ENCODE data around the gene SPECC1.

The SPECC1 gene

GRCh38 chr17:20086416-20087076 lies 77.4 kb downstream of the SPECC1 start:
- Mint-ChIP-seq H3K4me3 (no peak overlapping the region), H3K9me3 (no peaks in the 10 kb centered on the region), H3K27ac (no peak overlapping the region), H3K36me3 (ENCODE audit: low read depth) (no peaks in the 10 kb centered on the region), H3K4me1 (peaks cover 2% of the 10 kb centered on the region), H3K27me3 (ENCODE audit: low read depth, poor library complexity) (peaks cover 6% of the 10 kb centered on the region)
- no peak for DNase-seq
- TF ChIP-seq CTCF (IDR thresholded peaks at IDR 0.05): no peak

- Mint-ChIP-seq H3K4me3 (no peak overlapping the region), H3K36me3 (ENCODE audit: low read depth) (no peaks in the 10 kb centered on the region), H3K4me1 (peaks cover 14% of the 10 kb centered on the region), H3K9me3 (no peaks in the 10 kb centered on the region), H3K27me3 (ENCODE audit: low read depth, poor library complexity) (peaks cover 8% of the 10 kb centered on the region), H3K27ac (no peak overlapping the region)
- no peak for DNase-seq
- no peak for TF ChIP-seq CTCF (IDR thresholded peaks at IDR 0.05)
Observed at GRCh38 chr17:20087538-20088250, 78.5 kb downstream of the SPECC1 start.

- H3K36me3 Mint-ChIP-seq (ENCODE audit: low read depth): no peaks in the 10 kb centered on the region
- no peak overlapping the region for H3K4me3 Mint-ChIP-seq
- DNase-seq: no peak
- H3K9me3 Mint-ChIP-seq: no peaks in the 10 kb centered on the region
- no peak for TF ChIP-seq CTCF (IDR thresholded peaks at IDR 0.05)
- peaks cover 32% of the 10 kb centered on the region for H3K4me1 Mint-ChIP-seq
- peaks cover 22% of the 10 kb centered on the region for H3K27me3 Mint-ChIP-seq (ENCODE audit: low read depth, poor library complexity)
- H3K27ac Mint-ChIP-seq: no peak overlapping the region
Observed at GRCh38 chr17:20089756-20090547, 80.8 kb downstream of the SPECC1 start.

- H3K27ac Mint-ChIP-seq: peak overlapping the region; percentile 50
- no peak for DNase-seq
- no peak overlapping the region for H3K4me3 Mint-ChIP-seq
- H3K4me1 Mint-ChIP-seq: peaks cover 40% of the 10 kb centered on the region
- no peaks in the 10 kb centered on the region for H3K36me3 Mint-ChIP-seq (ENCODE audit: low read depth)
- no peaks in the 10 kb centered on the region for H3K9me3 Mint-ChIP-seq
- H3K27me3 Mint-ChIP-seq (ENCODE audit: low read depth, poor library complexity): peaks cover 25% of the 10 kb centered on the region
- no peak for TF ChIP-seq CTCF (IDR thresholded peaks at IDR 0.05)
Observed at GRCh38 chr17:20091174-20092029, 82.2 kb downstream of the SPECC1 start.

GRCh38 chr17:20092261-20092867 lies 83.2 kb downstream of the SPECC1 start:
- H3K9me3 Mint-ChIP-seq: no peaks in the 10 kb centered on the region
- no peak overlapping the region for H3K4me3 Mint-ChIP-seq
- no peak for DNase-seq
- TF ChIP-seq CTCF (IDR thresholded peaks at IDR 0.05): no peak
- H3K27ac Mint-ChIP-seq: peak overlapping the region; percentile 52
- no peaks in the 10 kb centered on the region for H3K36me3 Mint-ChIP-seq (ENCODE audit: low read depth)
- peaks cover 40% of the 10 kb centered on the region for H3K4me1 Mint-ChIP-seq
- H3K27me3 Mint-ChIP-seq (ENCODE audit: low read depth, poor library complexity): peaks cover 33% of the 10 kb centered on the region

Measured in nephron progenitor cell (in vitro differentiated cells).